B cell (primary cell): ENCODE data around the gene VN1R5. TPM values are rescaled to one million over a fixed set of nuclear protein-coding genes. Genes with fewer than 3 reads are reported as not detected.

Source experiments
- ATAC-seq: fragments of 200-7000 bp; cut with Tn5 transposase; one replicate; pipeline ENCODE4 v1.10.0; 2021; ENCODE audit warnings: low read depth, mild to moderate bottlenecking, moderate number of reproducible peaks, moderate library complexity
- CTCF ChIA-PET: fragments of 350-600 bp; sonication (Branson Sonifier 250); formaldehyde crosslinking; loops from one replicate; lab custom pipeline; 2021; ENCODE audit warnings: antibody characterized with exemption, inconsistent platforms; lab: Charles Lee
- POLR2A ChIA-PET: fragments of 350-600 bp; sonication (Branson Sonifier 250); formaldehyde crosslinking; loops from one replicate; lab custom pipeline; 2021; ENCODE audit warnings: antibody characterized with exemption; lab: Charles Lee
- DNase-seq: peaks from one replicate; pipeline ENCODE4 v3.0.0; 2013
- H2AFZ ChIP-seq: 2 replicates; pipeline ENCODE4 v1.6.1; 2012; ENCODE audit warnings: mild to moderate bottlenecking, low read depth, low read length; ENCODE audit not compliant: insufficient read depth, poor library complexity, severe bottlenecking
- H3K27ac ChIP-seq, 2 donors: 1 replicate in 1 of 2; 2 replicates in 1 of 2; pipeline ENCODE4 v1.5.1; 2012 to 2013; ENCODE audit warnings: low read length in 2 of 2, mild to moderate bottlenecking in 2 of 2, moderate library complexity in 1 of 2
- H3K27me3 ChIP-seq, 4 experiments: fragments of 200-600 bp in 1 of 4; sonication (generic) in 1 of 4; replicated peaks in 1 of 4; 1 replicate in 2 of 4; 2 replicates in 2 of 4; pipeline versions ENCODE4 v1.6.1 to v1.7.0; 2013 to 2016; ENCODE audit warnings: low read length in 3 of 4, mild to moderate bottlenecking in 2 of 4, mixed read lengths in 1 of 4, moderate library complexity in 1 of 4; ENCODE audit not compliant: insufficient read depth in 4 of 4, control insufficient read depth in 3 of 4; ENCODE audit errors: control extremely low read depth in 1 of 4
- H3K36me3 ChIP-seq, 2 experiments: replicated peaks in 1 of 2; 1 replicate in 1 of 2; 2 replicates in 1 of 2; pipeline versions ENCODE4 v1.6.1 to v1.7.1; 2013; ENCODE audit warnings: low read length in 1 of 2; ENCODE audit not compliant: insufficient read depth in 2 of 2, control insufficient read depth in 1 of 2; ENCODE audit errors: control extremely low read depth in 1 of 2, extremely low read depth in 1 of 2
- H3K4me1 ChIP-seq, 2 donors: fragments of 200-600 bp in 1 of 2; sonication (generic) in 1 of 2; 1 replicate in 1 of 2; 2 replicates in 1 of 2; pipeline versions ENCODE4 v1.5.1 to v1.6.1; 2013 to 2017; ENCODE audit warnings: low read length in 2 of 2; ENCODE audit not compliant: control insufficient read depth in 2 of 2, insufficient read depth in 2 of 2
- H3K4me2 ChIP-seq: replicated peaks from 2 replicates; pipeline ENCODE3; 2012; ENCODE audit warnings: mild to moderate bottlenecking, low read depth, low read length; ENCODE audit not compliant: poor library complexity, severe bottlenecking
- H3K4me3 ChIP-seq, 5 experiments: fragments of 200-600 bp in 1 of 5; sonication (generic) in 1 of 5; 1 replicate in 3 of 5; 2 replicates in 2 of 5; pipeline versions ENCODE4 v1.5.1 to v1.7.0; 2011 to 2016; ENCODE audit warnings: low read length in 4 of 5, mild to moderate bottlenecking in 4 of 5, low read depth in 2 of 5, control low read depth in 1 of 5, moderate library complexity in 1 of 5; ENCODE audit not compliant: insufficient read depth in 1 of 5; ENCODE audit errors: control extremely low read depth in 1 of 5, extremely low read depth in 1 of 5
- H3K79me2 ChIP-seq: fragments of 200-600 bp; sonication (generic); one replicate; pipeline ENCODE4 v1.6.0; 2016; ENCODE audit warnings: low read length; ENCODE audit not compliant: control insufficient read depth, insufficient read depth
- H3K9ac ChIP-seq: fragments of 200-600 bp; sonication (generic); 2 replicates; pipeline ENCODE4 v1.6.1; 2017; ENCODE audit warnings: mild to moderate bottlenecking, low read length, moderate library complexity
- H3K9me3 ChIP-seq, 3 donors: one replicate each; pipeline versions ENCODE4 v1.6.1 to v1.7.1; 2013; ENCODE audit warnings: low read length in 2 of 3; ENCODE audit not compliant: control insufficient read depth in 2 of 3, insufficient read depth in 1 of 3; ENCODE audit errors: control extremely low read depth in 1 of 3
- H4K20me1 ChIP-seq: 2 replicates; pipeline ENCODE4 v1.6.0; 2012; ENCODE audit warnings: mild to moderate bottlenecking, low read length; ENCODE audit not compliant: insufficient read depth, control insufficient read depth, poor library complexity, severe bottlenecking
- H3K27ac Mint-ChIP-seq: one replicate; pipeline ENCODE4 v1.8.0; 2021; ENCODE audit warnings: mixed read lengths
- H3K27me3 Mint-ChIP-seq: one replicate; pipeline ENCODE4 v1.8.0; 2021; ENCODE audit warnings: mixed read lengths
- H3K4me1 Mint-ChIP-seq: one replicate; pipeline ENCODE4 v1.8.0; 2021; ENCODE audit warnings: mixed read lengths
- H3K4me3 Mint-ChIP-seq: one replicate; pipeline ENCODE4 v1.8.0; 2021; ENCODE audit warnings: mixed read lengths
- H3K9me3 Mint-ChIP-seq: one replicate; pipeline ENCODE4 v1.8.0; 2022; ENCODE audit warnings: mixed read lengths; ENCODE audit not compliant: insufficient read depth
- EZH2 ChIP-seq: IDR thresholded peaks from 2 replicates; pipeline ENCODE4 v1.6.1; 2012; ENCODE audit warnings: borderline replicate concordance, low read depth, mild to moderate bottlenecking, moderate library complexity, low read length; ENCODE audit not compliant: insufficient read depth, poor library complexity, severe bottlenecking
- WGBS: methylation state at CpG from one replicate; pipeline ENCODE4 v1.1.5; 2013; ENCODE audit warnings: missing lambda C conversion rate; ENCODE audit not compliant: insufficient coverage; 5-methylcytosine and 5-hydroxymethylcytosine counted together
- intact Hi-C: fragments of 100-400 bp; cut with micrococcal nuclease; formaldehyde crosslinking; loops from one replicate; pipeline ENCODE4 v1.10.0; 2022
- polyA plus RNA-seq: library from polyadenylated mRNA; depleted of rRNA; stranded (reverse); fragments of >200 nt; gene quantifications from 2 replicates; pipeline ENCODE4 v1.2.3, GENCODE V29; 2012
- total RNA-seq, 2 donors: library from RNA; stranded (reverse); fragments of 120-200 nt in 1 of 2; gene quantifications; 1 replicate in 1 of 2; 2 replicates in 1 of 2; pipeline versions ENCODE4 v1.2.3 to v1.2.4, GENCODE V29; 2013 to 2022
- TF ChIP-seq, protein P1 (sequence below): fragments of 200-600 bp; IDR thresholded peaks from one replicate; pipeline ENCODE4 v1.8.0; 2022; ENCODE audit warnings: antibody characterized with exemption, mild to moderate bottlenecking

The VN1R5 gene
- total and polyA plus RNA-seq, 2 donors (not counting 1 experiment from before 2014, with no cell fraction given): not detected

DNA sequence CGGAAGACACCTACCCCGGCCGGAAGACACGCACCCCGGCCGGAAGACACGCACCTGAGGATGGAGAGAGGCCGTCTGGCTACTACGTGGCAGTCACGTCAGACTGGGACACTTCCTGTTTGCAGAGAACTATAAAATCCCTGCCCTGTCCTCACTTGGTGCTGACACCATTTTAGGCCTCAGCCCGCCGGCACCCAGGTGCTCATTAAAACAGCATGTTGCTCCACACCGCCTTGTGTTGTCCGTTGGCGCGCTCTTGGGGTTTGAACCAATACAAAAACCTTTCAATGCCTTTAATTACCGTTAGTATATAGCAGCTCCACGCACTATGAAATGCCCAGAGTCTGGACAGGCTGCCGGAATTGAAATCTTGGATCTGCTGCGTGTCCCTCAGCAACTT, 34.7 kb downstream of the VN1R5 start:
- WGBS: 96% methylated on average over 20 of the region's 20 CpGs
- no peaks in the 10 kb centered on the region for H4K20me1 ChIP-seq
- H3K27ac ChIP-seq: no peak overlapping the region
- H3K4me3 ChIP-seq: no peak overlapping the region
- intact Hi-C loops: no loop called here
- no peaks in the 10 kb centered on the region for H3K36me3 ChIP-seq
- H3K9ac ChIP-seq: no peak overlapping the region
- ChIA-PET POLR2A (no interaction called here), CTCF (no interaction called here)
- peaks cover 0 to 20% (median 0%) of the 10 kb centered on the region in 3 donors for H3K9me3 ChIP-seq
- Mint-ChIP-seq H3K27ac (no peak overlapping the region), H3K4me3 (no peak overlapping the region), H3K27me3 (no peaks in the 10 kb centered on the region), H3K4me1 (no peaks in the 10 kb centered on the region), H3K9me3 (peaks cover 2% of the 10 kb centered on the region)
- no peaks in the 10 kb centered on the region for H3K79me2 ChIP-seq
- no peak overlapping the region for H2AFZ ChIP-seq
- no peaks in the 10 kb centered on the region for H3K27me3 ChIP-seq
- no peak overlapping the region for H3K4me2 ChIP-seq
- no peak for DNase-seq
- no peak for ATAC-seq
- no peaks in the 10 kb centered on the region for H3K4me1 ChIP-seq
- no peak for TF ChIP-seq EZH2
- TF ChIP-seq, protein P1, sequence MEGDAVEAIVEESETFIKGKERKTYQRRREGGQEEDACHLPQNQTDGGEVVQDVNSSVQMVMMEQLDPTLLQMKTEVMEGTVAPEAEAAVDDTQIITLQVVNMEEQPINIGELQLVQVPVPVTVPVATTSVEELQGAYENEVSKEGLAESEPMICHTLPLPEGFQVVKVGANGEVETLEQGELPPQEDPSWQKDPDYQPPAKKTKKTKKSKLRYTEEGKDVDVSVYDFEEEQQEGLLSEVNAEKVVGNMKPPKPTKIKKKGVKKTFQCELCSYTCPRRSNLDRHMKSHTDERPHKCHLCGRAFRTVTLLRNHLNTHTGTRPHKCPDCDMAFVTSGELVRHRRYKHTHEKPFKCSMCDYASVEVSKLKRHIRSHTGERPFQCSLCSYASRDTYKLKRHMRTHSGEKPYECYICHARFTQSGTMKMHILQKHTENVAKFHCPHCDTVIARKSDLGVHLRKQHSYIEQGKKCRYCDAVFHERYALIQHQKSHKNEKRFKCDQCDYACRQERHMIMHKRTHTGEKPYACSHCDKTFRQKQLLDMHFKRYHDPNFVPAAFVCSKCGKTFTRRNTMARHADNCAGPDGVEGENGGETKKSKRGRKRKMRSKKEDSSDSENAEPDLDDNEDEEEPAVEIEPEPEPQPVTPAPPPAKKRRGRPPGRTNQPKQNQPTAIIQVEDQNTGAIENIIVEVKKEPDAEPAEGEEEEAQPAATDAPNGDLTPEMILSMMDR: no peak

DNA sequence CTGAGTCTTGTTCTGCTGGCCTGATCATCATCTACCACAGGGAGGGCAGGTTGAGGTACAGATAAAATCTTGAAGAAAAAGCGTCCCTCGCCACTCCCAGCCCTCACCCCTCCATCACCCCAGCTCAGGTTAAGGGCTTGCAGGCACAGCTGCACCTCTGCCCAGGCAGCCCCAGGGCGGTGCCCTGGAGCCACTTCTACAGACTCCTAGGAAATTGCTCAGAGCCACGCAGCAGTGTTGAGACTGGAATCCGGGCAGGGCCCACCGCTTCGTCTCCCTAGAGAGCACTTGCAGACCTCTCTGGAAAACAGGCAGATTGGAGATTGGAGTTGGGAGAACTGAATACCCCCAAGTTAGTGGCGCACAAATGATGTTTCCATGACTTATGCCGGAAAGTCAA, 35.3 kb downstream of the VN1R5 start:
- POLR2A ChIA-PET: no interaction called here

More for the DNA sequence above, 35.3 kb downstream of the VN1R5 start:
- Histone ChIP-seq H3K36me3 (no peaks in the 10 kb centered on the region), H3K4me2 (no peak overlapping the region), H4K20me1 (no peaks in the 10 kb centered on the region), H3K4me1 (no peaks in the 10 kb centered on the region), H2AFZ (no peak overlapping the region), H3K4me3 (no peak overlapping the region), H3K27ac (no peak overlapping the region), H3K79me2 (no peaks in the 10 kb centered on the region), H3K9me3 (peaks cover 0 to 18% (median 0%) of the 10 kb centered on the region in 3 donors), H3K9ac (no peak overlapping the region), H3K27me3 (no peaks in the 10 kb centered on the region)
- intact Hi-C loops: no loop called here
- no peaks in the 10 kb centered on the region for H3K27me3 Mint-ChIP-seq
- CTCF ChIA-PET: no interaction called here
- DNase-seq (no peak), ATAC-seq (no peak)
- H3K4me3 Mint-ChIP-seq: no peak overlapping the region
- 97% methylated on average over 6 of the region's 9 CpGs for WGBS
- peaks cover 2% of the 10 kb centered on the region for H3K9me3 Mint-ChIP-seq
- no peak for TF ChIP-seq EZH2
- TF ChIP-seq, protein P1: no peak
- no peak overlapping the region for H3K27ac Mint-ChIP-seq
- no peaks in the 10 kb centered on the region for H3K4me1 Mint-ChIP-seq
